HG02884 (cell line): ENCODE results near the gene TRIM44.
"Not testable (repeated sequence)": the region's sequence is repeated elsewhere in the genome, so short reads cannot be mapped to it uniquely, and the experiment has no call there.

ENCODE experiments used
- ATAC-seq: cut with Tn5 transposase; IDR thresholded peaks from one replicate; pipeline ENCODE4 v1.9.1; 2021; ENCODE audit warnings: mild to moderate bottlenecking, moderate library complexity; ENCODE audit not compliant: unreplicated experiment

Gene TRIM44

GRCh38 chr11:35750315-35750714 is 87.7 kb downstream of the TRIM44 start:
- ATAC-seq: no peak

- no peak for ATAC-seq
These were observed 88.5 kb downstream of the TRIM44 start for GRCh38 chr11:35750981-35751663.

- no peak for ATAC-seq
These were observed 89.1 kb downstream of the TRIM44 start for GRCh38 chr11:35751664-35752061.

- ATAC-seq: no peak
These were observed 89.5 kb downstream of the TRIM44 start for GRCh38 chr11:35752115-35752514.

GRCh38 chr11:35753573-35753972 is 91.0 kb downstream of the TRIM44 start:
- not testable (repeated sequence) for ATAC-seq

GRCh38 chr11:35759951-35760350 is 97.4 kb downstream of the TRIM44 start:
- ATAC-seq: not testable (repeated sequence)

GRCh38 chr11:35761899-35762298 is 99.3 kb downstream of the TRIM44 start:
- no peak for ATAC-seq

- ATAC-seq: no peak
These were observed 100.7 kb downstream of the TRIM44 start for GRCh38 chr11:35763301-35763700.

- no peak for ATAC-seq
These were observed 101.2 kb downstream of the TRIM44 start for GRCh38 chr11:35763765-35764164.

GRCh38 chr11:35764417-35764816 is 101.8 kb downstream of the TRIM44 start:
- ATAC-seq: no peak

- no peak for ATAC-seq
These were observed 102.6 kb downstream of the TRIM44 start for GRCh38 chr11:35765211-35765610.

- ATAC-seq: no peak
These were observed 104.1 kb downstream of the TRIM44 start for GRCh38 chr11:35766651-35767050.

GRCh38 chr11:35770425-35770824 is 107.8 kb downstream of the TRIM44 start:
- not testable (repeated sequence) for ATAC-seq

- ATAC-seq: no peak
These were observed 109.1 kb downstream of the TRIM44 start for GRCh38 chr11:35771722-35772121.

GRCh38 chr11:35777241-35777640 is 114.7 kb downstream of the TRIM44 start:
- not testable (repeated sequence) for ATAC-seq

- not testable (repeated sequence) for ATAC-seq
These were observed 116.4 kb downstream of the TRIM44 start for GRCh38 chr11:35778943-35779342.

- ATAC-seq: no peak
These were observed 116.8 kb downstream of the TRIM44 start for GRCh38 chr11:35779409-35779808.

GRCh38 chr11:35780951-35781860 is 118.6 kb downstream of the TRIM44 start:
- no peak for ATAC-seq

- no peak for ATAC-seq
These were observed 119.4 kb downstream of the TRIM44 start for GRCh38 chr11:35781861-35782470.

GRCh38 chr11:35783809-35784208 is 121.2 kb downstream of the TRIM44 start:
- no peak for ATAC-seq

GRCh38 chr11:35784699-35785098 is 122.1 kb downstream of the TRIM44 start:
- ATAC-seq: no peak
